ENCODE results near the gene DRC7. TPM values are rescaled to one million over a fixed set of nuclear protein-coding genes. Genes with fewer than 3 reads are reported as not detected.
A peak's percentile ranks its signal among the peaks of the same experiment; 100 is the strongest.

Gene DRC7
- total RNA-seq: 0.09 TPM
- under 1 TPM in 5 of 8 donors, not detected in 3; 0.06 to 0.40 (median 0.20) TPM for polyA plus RNA-seq (ENCODE audit: insufficient read depth in 1 of 8, insufficient read length in 8 of 8, low replicate concordance in 1 of 8)
- long read RNA-seq, donor 1: 0 reads
- long read RNA-seq, donor 2: 0 reads
- long read RNA-seq, donor 3: 0 reads
- long read RNA-seq, donor 4: 0 reads
- long read RNA-seq, donor 5: 0 reads
- long read RNA-seq, donor 6: 0 reads
- long read RNA-seq, donor 7: 0 reads
- long read RNA-seq, donor 8: 0 reads
- long read RNA-seq, donor 9: 0 reads
- long read RNA-seq, donor 10: 0 reads
- long read RNA-seq, donor 11: 0 reads

GRCh38 chr16:57694725-57695679 is at the start of gene DRC7:
Gene DRC7, plus strand, starts transcription at chr16:57694806. Its CDS starts 3,144 bp downstream, at chr16:57697950.
- Histone ChIP-seq H3K4me3 (ENCODE audit: low read length) (no peak within 1 kb of the TSS), H3K27me3 (ENCODE audit: control insufficient read depth, insufficient read depth, low read length) (peaks cover 8% of the 10 kb centered on the region), H3K36me3 (ENCODE audit: control insufficient read depth, insufficient read depth, low read length) (no peaks in the 10 kb centered on the region), H3K27ac (ENCODE audit: low read length) (no peak within 1 kb of the TSS), H3K4me1 (ENCODE audit: control insufficient read depth, insufficient read depth, low read length) (no peaks in the 10 kb centered on the region), H3K9me3 (replicated peaks; ENCODE audit: control insufficient read depth, low read depth, low read length) (no peaks in the 10 kb centered on the region)
- 63% methylated on average over 3 of the region's 8 CpGs for WGBS (ENCODE audit: insufficient coverage)
- peak; percentile 66 for DNase-seq

- 19% methylated on average over 4 of the region's 10 CpGs for WGBS (ENCODE audit: insufficient coverage)
- H3K4me3 ChIP-seq (ENCODE audit: low read length): no peak overlapping the region
- no peaks in the 10 kb centered on the region for H3K36me3 ChIP-seq (ENCODE audit: control insufficient read depth, insufficient read depth, low read length)
- H3K4me1 ChIP-seq (ENCODE audit: control insufficient read depth, insufficient read depth, low read length): peaks cover 49% of the 10 kb centered on the region
- H3K27me3 ChIP-seq (ENCODE audit: control insufficient read depth, insufficient read depth, low read length): peaks cover 2% of the 10 kb centered on the region
- H3K9me3 ChIP-seq (replicated peaks; ENCODE audit: control insufficient read depth, low read depth, low read length): no peaks in the 10 kb centered on the region
- peak overlapping the region; percentile 13 for H3K27ac ChIP-seq (ENCODE audit: low read length)
- DNase-seq: no peak
Observed at GRCh38 chr16:57645169-57645568, 49.4 kb upstream of the DRC7 start.

GRCh38 chr16:57645691-57646387 is 48.8 kb upstream of the DRC7 start:
- H3K4me3 ChIP-seq (ENCODE audit: low read length): no peak overlapping the region
- H3K27ac ChIP-seq (ENCODE audit: low read length): peak overlapping the region; percentile 85
- DNase-seq: peak; percentile 86
- H3K27me3 ChIP-seq (ENCODE audit: control insufficient read depth, insufficient read depth, low read length): peaks cover 2% of the 10 kb centered on the region
- no peaks in the 10 kb centered on the region for H3K36me3 ChIP-seq (ENCODE audit: control insufficient read depth, insufficient read depth, low read length)
- H3K9me3 ChIP-seq (replicated peaks; ENCODE audit: control insufficient read depth, low read depth, low read length): no peaks in the 10 kb centered on the region
- 30% methylated on average over 9 of the region's 24 CpGs for WGBS (ENCODE audit: insufficient coverage)
- H3K4me1 ChIP-seq (ENCODE audit: control insufficient read depth, insufficient read depth, low read length): peaks cover 49% of the 10 kb centered on the region

GRCh38 chr16:57646388-57647039 is 48.1 kb upstream of the DRC7 start:
- Histone ChIP-seq H3K4me3 (ENCODE audit: low read length) (no peak overlapping the region), H3K27ac (ENCODE audit: low read length) (peak overlapping the region; percentile 85), H3K9me3 (replicated peaks; ENCODE audit: control insufficient read depth, low read depth, low read length) (no peaks in the 10 kb centered on the region), H3K36me3 (ENCODE audit: control insufficient read depth, insufficient read depth, low read length) (no peaks in the 10 kb centered on the region), H3K4me1 (ENCODE audit: control insufficient read depth, insufficient read depth, low read length) (peaks cover 49% of the 10 kb centered on the region), H3K27me3 (ENCODE audit: control insufficient read depth, insufficient read depth, low read length) (peaks cover 2% of the 10 kb centered on the region)
- no CpG with 5 or more reads among the region's 14 CpGs for WGBS (ENCODE audit: insufficient coverage)
- DNase-seq: no peak

- Histone ChIP-seq H3K4me1 (ENCODE audit: control insufficient read depth, insufficient read depth, low read length) (peaks cover 49% of the 10 kb centered on the region), H3K36me3 (ENCODE audit: control insufficient read depth, insufficient read depth, low read length) (no peaks in the 10 kb centered on the region), H3K27ac (ENCODE audit: low read length) (peak overlapping the region; percentile 85), H3K9me3 (replicated peaks; ENCODE audit: control insufficient read depth, low read depth, low read length) (no peaks in the 10 kb centered on the region), H3K27me3 (ENCODE audit: control insufficient read depth, insufficient read depth, low read length) (peaks cover 2% of the 10 kb centered on the region), H3K4me3 (ENCODE audit: low read length) (no peak overlapping the region)
- 78% methylated on average over 3 of the region's 10 CpGs for WGBS (ENCODE audit: insufficient coverage)
- no peak for DNase-seq
Observed at GRCh38 chr16:57647136-57647875, 47.3 kb upstream of the DRC7 start.

- Histone ChIP-seq H3K27ac (ENCODE audit: low read length) (peak overlapping the region; percentile 85), H3K9me3 (replicated peaks; ENCODE audit: control insufficient read depth, low read depth, low read length) (no peaks in the 10 kb centered on the region), H3K4me3 (ENCODE audit: low read length) (no peak overlapping the region), H3K36me3 (ENCODE audit: control insufficient read depth, insufficient read depth, low read length) (no peaks in the 10 kb centered on the region), H3K4me1 (ENCODE audit: control insufficient read depth, insufficient read depth, low read length) (peaks cover 45% of the 10 kb centered on the region), H3K27me3 (ENCODE audit: control insufficient read depth, insufficient read depth, low read length) (peaks cover 2% of the 10 kb centered on the region)
- DNase-seq: peak; percentile 66
- WGBS (ENCODE audit: insufficient coverage): 84% methylated on average over 3 of the region's 5 CpGs
Observed at GRCh38 chr16:57648125-57648524, 46.5 kb upstream of the DRC7 start.

- Histone ChIP-seq H3K27me3 (ENCODE audit: control insufficient read depth, insufficient read depth, low read length) (peaks cover 2% of the 10 kb centered on the region), H3K4me1 (ENCODE audit: control insufficient read depth, insufficient read depth, low read length) (peaks cover 44% of the 10 kb centered on the region), H3K9me3 (replicated peaks; ENCODE audit: control insufficient read depth, low read depth, low read length) (no peaks in the 10 kb centered on the region), H3K36me3 (ENCODE audit: control insufficient read depth, insufficient read depth, low read length) (no peaks in the 10 kb centered on the region), H3K4me3 (ENCODE audit: low read length) (no peak overlapping the region), H3K27ac (ENCODE audit: low read length) (peak overlapping the region; percentile 85)
- peak; percentile 71 for DNase-seq
- WGBS (ENCODE audit: insufficient coverage): 45% methylated on average over 17 of the region's 18 CpGs
Observed at GRCh38 chr16:57648581-57649442, 45.8 kb upstream of the DRC7 start.

- H3K27me3 ChIP-seq (ENCODE audit: control insufficient read depth, insufficient read depth, low read length): peaks cover 2% of the 10 kb centered on the region
- peaks cover 42% of the 10 kb centered on the region for H3K4me1 ChIP-seq (ENCODE audit: control insufficient read depth, insufficient read depth, low read length)
- H3K36me3 ChIP-seq (ENCODE audit: control insufficient read depth, insufficient read depth, low read length): no peaks in the 10 kb centered on the region
- no peak overlapping the region for H3K27ac ChIP-seq (ENCODE audit: low read length)
- no peak overlapping the region for H3K4me3 ChIP-seq (ENCODE audit: low read length)
- DNase-seq: no peak
- 89% methylated on average over 5 of the region's 6 CpGs for WGBS (ENCODE audit: insufficient coverage)
- no peaks in the 10 kb centered on the region for H3K9me3 ChIP-seq (replicated peaks; ENCODE audit: control insufficient read depth, low read depth, low read length)
Observed at GRCh38 chr16:57649443-57649751, 45.2 kb upstream of the DRC7 start.

Measured in muscle of leg (tissue), 16 donors.